GM13976 (cell line): ENCODE results near the gene FLNB.

Experiments
- DNase-seq: peaks from one replicate; pipeline ENCODE4 v3.0.0; 2012; ENCODE audit warnings: low spot score
- CTCF ChIP-seq: IDR thresholded peaks from 2 replicates; pipeline ENCODE4 v1.5.1; 2012; ENCODE audit warnings: borderline replicate concordance, mild to moderate bottlenecking; ENCODE audit not compliant: insufficient read depth; ENCODE audit errors: extremely low read depth, missing control alignments, control extremely low read depth
- in situ Hi-C: fragments of 300-500 bp; cut with MboI; formaldehyde crosslinking; loops from one replicate; pipeline ENCODE4 v1.12.0; 2022; ENCODE audit warnings: low sequenced_read_pairs, mixed read lengths, inconsistent platforms; ENCODE audit not compliant: unreplicated experiment

The FLNB gene

DNA sequence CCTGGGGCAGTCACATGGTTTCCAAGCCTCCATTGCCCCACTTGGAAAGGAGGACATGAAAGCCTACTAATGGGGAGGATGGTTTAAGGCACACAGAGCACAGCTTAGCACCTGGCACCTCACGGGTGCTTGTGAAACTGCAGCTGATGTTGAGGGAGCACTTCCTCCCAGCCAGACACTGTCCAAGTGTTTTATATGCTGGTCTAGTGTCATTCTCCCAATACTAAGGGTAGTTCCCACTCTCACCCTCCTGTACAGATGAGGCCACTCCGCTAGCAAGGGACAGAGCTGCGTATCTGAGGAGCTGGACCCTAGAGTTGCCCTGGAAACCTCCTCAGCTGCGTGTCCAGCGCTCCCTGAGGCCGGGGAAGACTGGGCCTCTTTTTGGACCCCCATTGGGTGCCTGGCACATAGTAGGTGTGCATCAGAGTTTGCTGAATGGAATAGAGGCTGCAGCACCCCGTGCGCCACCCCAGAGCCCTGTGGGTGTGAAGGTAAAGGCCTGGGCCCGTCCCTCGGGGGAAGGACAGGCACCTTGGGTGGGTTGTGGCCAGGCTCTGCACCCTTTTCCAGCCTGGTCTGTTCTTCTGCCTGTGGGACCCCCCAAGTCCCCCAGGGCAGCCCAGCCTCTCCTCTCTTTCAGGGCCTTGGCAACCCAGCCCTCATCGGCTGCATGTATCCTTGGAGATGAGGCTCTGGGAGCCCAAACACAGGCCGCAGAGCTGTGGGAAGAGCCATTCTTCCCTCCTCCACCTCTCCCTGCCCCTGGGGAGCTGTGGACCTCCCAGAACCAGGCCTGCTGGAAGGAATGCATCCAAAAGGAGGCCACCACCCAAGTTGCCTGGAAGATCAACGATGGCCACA, 171.2 kb downstream of the FLNB start:
- TF ChIP-seq CTCF = no peak

GRCh38 chr3:58180099-58180880, 172.1 kb downstream of the FLNB start:
- in situ Hi-C loops = loop anchor here (10.0 kb wide), 1 partner anchor 355 kb away; the partner anchor contains the start of gene ACOX2

More for the DNA sequence above, 171.2 kb downstream of the FLNB start:
- DNase-seq = no peak
- in situ Hi-C loops = loop anchor here (10.0 kb wide), 2 partner anchors 165 to 355 kb away; partner anchors contain the start of gene ACOX2

GRCh38 chr3:58180940-58181587, 172.8 kb downstream of the FLNB start:
- no peak for DNase-seq
- in situ Hi-C loops = loop anchor here (10.0 kb wide), 1 partner anchor 354 kb away; the partner anchor contains the start of gene ACOX2

More at GRCh38 chr3:58180099-58180880, 172.1 kb downstream of the FLNB start:
- TF ChIP-seq CTCF = no peak
- no peak for DNase-seq

DNA sequence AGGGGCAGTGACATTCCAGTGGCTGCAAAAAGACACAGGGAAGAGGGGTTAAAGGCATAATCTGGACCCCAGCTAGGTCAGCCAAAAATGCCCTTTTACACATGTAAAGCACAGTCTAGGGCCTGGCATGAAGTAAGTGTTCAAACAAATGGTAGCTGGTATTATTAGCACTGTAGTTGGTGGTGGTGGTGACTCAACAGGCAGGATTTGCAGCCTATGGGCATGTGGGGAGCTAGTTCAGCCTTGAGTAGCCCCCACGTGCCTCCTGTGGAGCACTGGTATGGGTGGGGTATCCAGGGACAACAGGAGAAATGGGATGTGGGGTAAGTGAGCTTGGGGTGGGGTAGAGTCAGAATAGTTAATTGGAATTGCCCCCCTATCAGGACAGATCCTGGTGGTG, 175.0 kb downstream of the FLNB start:
- in situ Hi-C loops = loop anchor here (10.0 kb wide), 1 partner anchor 352 kb away; the partner anchor contains the start of gene ACOX2
- no peak for DNase-seq

More at GRCh38 chr3:58180940-58181587, 172.8 kb downstream of the FLNB start:
- no peak for TF ChIP-seq CTCF

DNA sequence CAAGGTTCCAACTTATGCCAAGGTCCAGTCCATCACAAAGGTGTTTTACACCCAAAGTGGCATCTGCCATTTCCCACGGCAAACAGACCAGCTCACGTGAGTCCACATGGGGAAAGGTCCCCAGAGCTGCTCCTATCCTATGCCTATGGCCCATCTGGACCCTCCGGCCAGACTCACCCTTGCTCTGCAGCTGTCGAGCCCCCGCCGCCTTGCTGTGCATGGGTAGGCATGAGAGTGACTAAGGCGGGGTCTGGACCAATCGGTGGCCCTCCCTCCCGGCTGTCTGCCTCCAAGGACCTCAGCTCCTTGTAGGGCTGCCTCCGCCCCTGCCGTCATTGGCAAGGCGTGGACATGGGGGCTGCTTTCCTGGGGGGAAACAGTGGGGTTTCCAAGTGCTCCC, 175.7 kb downstream of the FLNB start:
- in situ Hi-C loops = loop anchor here (10.0 kb wide), 1 partner anchor 351 kb away; the partner anchor contains the start of gene ACOX2
- DNase-seq = no peak
- TF ChIP-seq CTCF = no peak

More for the DNA sequence above, 175.0 kb downstream of the FLNB start:
- no peak for TF ChIP-seq CTCF
